ENCODE data around the gene SLC16A13.
"Not testable (repeated sequence)": the region's sequence is repeated elsewhere in the genome, so short reads cannot be mapped to it uniquely, and the experiment has no call there.

The SLC16A13 gene

GRCh38 chr17:7034955-7035590 lies 742 bp upstream of the SLC16A13 start:
- no peak for DNase-seq

GRCh38 chr17:7038025-7038862 lies 2.4 kb downstream of the SLC16A13 start:
- no peak for DNase-seq

- DNase-seq, result no peak
Measured at GRCh38 chr17:7039832-7040231, 4.0 kb downstream of the SLC16A13 start.

GRCh38 chr17:7041607-7042500 lies 6.0 kb downstream of the SLC16A13 start:
- no peak for DNase-seq

- DNase-seq, result no peak
Measured at GRCh38 chr17:7042501-7043181, 6.8 kb downstream of the SLC16A13 start.

GRCh38 chr17:7043182-7043496 lies 7.3 kb downstream of the SLC16A13 start:
- DNase-seq, result no peak

GRCh38 chr17:7043497-7044198 lies 7.8 kb downstream of the SLC16A13 start, which contains the start of gene SLC16A11:
TSS of gene SLC16A11 (minus strand) at chr17:7044092. CDS start at chr17:7043513, 579 bp downstream.
- DNase-seq, result peak; percentile 77

GRCh38 chr17:7045492-7046126 lies 9.8 kb downstream of the SLC16A13 start:
- peak; percentile 4 for DNase-seq

GRCh38 chr17:7046127-7046724 lies 10.4 kb downstream of the SLC16A13 start:
- DNase-seq, result peak; percentile 48

GRCh38 chr17:7046725-7047397 lies 11.0 kb downstream of the SLC16A13 start:
- peak; percentile 16 for DNase-seq

- DNase-seq, result no peak
Measured at GRCh38 chr17:7047566-7047965, 11.8 kb downstream of the SLC16A13 start.

GRCh38 chr17:7048968-7049367 lies 13.2 kb downstream of the SLC16A13 start:
- DNase-seq, result no peak

GRCh38 chr17:7050583-7050982 lies 14.8 kb downstream of the SLC16A13 start:
- not testable (repeated sequence) for DNase-seq

GRCh38 chr17:7056386-7056785 lies 20.6 kb downstream of the SLC16A13 start:
- DNase-seq, result no peak

- no peak for DNase-seq
Measured at GRCh38 chr17:7058831-7059447, 23.1 kb downstream of the SLC16A13 start.

- DNase-seq, result no peak
Measured at GRCh38 chr17:7060165-7060891, 24.5 kb downstream of the SLC16A13 start.

- no peak for DNase-seq
Measured at GRCh38 chr17:7063518-7064094, 27.8 kb downstream of the SLC16A13 start.

GRCh38 chr17:7064261-7064660 lies 28.4 kb downstream of the SLC16A13 start:
- no peak for DNase-seq

- no peak for DNase-seq
Measured at GRCh38 chr17:7067198-7067597, 31.4 kb downstream of the SLC16A13 start.

All from DMS153 (cell line).